ENCODE data around the gene CCT7. TPM values are rescaled to one million over a fixed set of nuclear protein-coding genes. Genes with fewer than 3 reads are reported as not detected.

Gene CCT7
- total and polyA plus RNA-seq, 2 of the 8 experiments (the other 6 are each of a cell fraction or from before 2014, with no cell fraction given) = 440 to 474 TPM

- FAIRE-seq (no peak), DNase-seq (ENCODE audit: low read depth in 1 of 2, low spot score in 2 of 2) (no peak)
- Histone ChIP-seq H2BK12ac (ENCODE audit: low read depth, low read length) (0 out of 2 replicates have a peak overlapping the region, but pooled peaks have one; percentile 75), H3K4me1 (replicated peaks in 1 of 4; ENCODE audit: control insufficient read depth in 3 of 4, insufficient read depth in 4 of 4, low read length in 3 of 4) (peaks cover 0 to 2% (median 0%) of the 10 kb centered on the region in 4 experiments; a peak in 2 of 7 replicates), H3K18ac (ENCODE audit: extremely low read depth, low read length) (peak overlapping the region; percentile 71), H3K23me2 (ENCODE audit: low read depth, low read length) (peaks cover 10% of the 10 kb centered on the region), H3K27me3 (replicated peaks in 1 of 4; ENCODE audit: control insufficient read depth in 3 of 4, extremely low read depth in 1 of 4, insufficient read depth in 3 of 4, low read length in 3 of 4) (peaks cover 14 to 35% (median 25%) of the 10 kb centered on the region in 4 experiments), H2AK5ac (ENCODE audit: low read depth, low read length) (no peak overlapping the region), H2BK20ac (ENCODE audit: low read length) (no peak overlapping the region), H4K8ac (ENCODE audit: extremely low read depth, insufficient read depth, low read length) (peak overlapping the region; percentile 35), H3K9ac (replicated peaks in 1 of 4; ENCODE audit: extremely low read depth in 1 of 4, low read depth in 3 of 4, low read length in 3 of 4) (no peak overlapping the region; a peak in 1 of 7 replicates), H3K56ac (replicated peaks; ENCODE audit: insufficient read length, low read depth, low read length) (no peak overlapping the region), H2AFZ (ENCODE audit: low read length) (peak overlapping the region; percentile 1; the same call in 1 of the 2 replicates), H3K27ac (ENCODE audit: low read depth, low read length) (no peak overlapping the region), H4K20me1 (replicated peaks in 1 of 2; ENCODE audit: control insufficient read depth in 1 of 2, insufficient read depth in 2 of 2, low read length in 2 of 2) (no peaks in the 10 kb centered on the region), H3K14ac (ENCODE audit: insufficient read length) (no peak overlapping the region), H4K91ac (replicated peaks; ENCODE audit: insufficient read length, low read length) (no peak overlapping the region), H3K4me2 (ENCODE audit: insufficient read depth in 1 of 2, low read depth in 2 of 2, low read length in 2 of 2) (peak overlapping the region; percentile 73 to 80), H4K5ac (ENCODE audit: insufficient read length, low read depth, low read length) (no peak overlapping the region), H2BK15ac (ENCODE audit: low read length) (peak overlapping the region; percentile 72; the same call in 1 of the 2 replicates), H3K9me3 (ENCODE audit: insufficient read depth in 2 of 2, low read depth in 1 of 2, low read length in 1 of 2) (no peaks in the 10 kb centered on the region), H3K4me3 (ENCODE audit: extremely low read depth in 1 of 4, insufficient read depth in 2 of 4, low read depth in 3 of 4, low read length in 4 of 4) (peak overlapping the region; percentile 26 to 57 (median 42)), H3K36me3 (ENCODE audit: control insufficient read depth in 2 of 4, insufficient read depth in 4 of 4, low read length in 3 of 4) (no peaks in the 10 kb centered on the region), H3K23ac (ENCODE audit: insufficient read length) (no peak overlapping the region), H3K4ac (replicated peaks; ENCODE audit: insufficient read length, low read depth, low read length) (no peak overlapping the region), H3K79me1 (ENCODE audit: low read depth, low read length) (no peaks in the 10 kb centered on the region), H2BK5ac (ENCODE audit: low read depth, low read length) (peak overlapping the region; percentile 24; the same call in 1 of the 2 replicates), H3K79me2 (ENCODE audit: control insufficient read depth in 1 of 2, insufficient read depth in 2 of 2, low read length in 2 of 2) (no peaks in the 10 kb centered on the region), H2BK120ac (replicated peaks; ENCODE audit: low read depth, low read length) (peak overlapping the region; percentile 92)
- ChIA-PET CTCF (ENCODE audit: partially characterized antibody) (interaction anchor here (0.6 to 2.3 kb wide), 5 partner anchors 9 to 1705 kb away, joined by 3 to 11 read pairs (median 6); no protein-coding TSS in a partner anchor), POLR2A (ENCODE audit: partially characterized antibody) (interaction anchor here (0.7 to 2.5 kb wide), 2 partner anchors 9 to 26 kb away, joined by 3 to 17 read pairs; no protein-coding TSS in a partner anchor)
- WGBS, 2 experiments (ENCODE audit: extremely low coverage in 1 of 2, insufficient coverage in 1 of 2, insufficient read length in 1 of 2, insufficient replicate concordance in 2 of 2, low coverage in 1 of 2, low lambda C conversion rate in 2 of 2, missing lambda C conversion rate in 1 of 2) = 6% methylated on average over 39 of the region's 44 CpGs; no CpG with 5 or more reads in 1 of the 2 experiments
- TF ChIP-seq NANOG (IDR thresholded peaks at IDR 0.05; ENCODE audit: insufficient read depth, low read depth, low read length, poor library complexity, severe bottlenecking) (no peak), KDM1A (IDR thresholded peaks at IDR 0.05; ENCODE audit: borderline replicate concordance, low read length) (no peak), RFX5 (IDR thresholded peaks at IDR 0.05; ENCODE audit: borderline replicate concordance, low read depth, low read length) (no peak), NRF1 (IDR thresholded peaks at IDR 0.05; ENCODE audit: low read depth, low read length) (no peak), RBBP5 (IDR thresholded peaks at IDR 0.05; ENCODE audit: borderline replicate concordance, low read depth, low read length) (no peak), HDAC2 (IDR thresholded peaks at IDR 0.05; ENCODE audit: borderline replicate concordance in 1 of 2, low read depth in 2 of 2, low read length in 2 of 2) (no peak), HDAC6 (IDR thresholded peaks at IDR 0.05; ENCODE audit: low read depth, low read length) (no peak), SUZ12 (IDR thresholded peaks at IDR 0.05; ENCODE audit: low read length) (peak; percentile 84), JUN (IDR thresholded peaks at IDR 0.05; ENCODE audit: low read depth, low read length) (no peak), POLR2AphosphoS5 (IDR thresholded peaks at IDR 0.05; ENCODE audit: low read depth, low read length) (no peak), TCF12 (IDR thresholded peaks at IDR 0.05; ENCODE audit: low read depth, low read length) (no peak), BRCA1 (IDR thresholded peaks at IDR 0.05; ENCODE audit: low read depth, low read length) (no peak), MAFK (IDR thresholded peaks at IDR 0.05; ENCODE audit: low read depth, low read length) (no peak)
Observed at GRCh38 chr2:73203055-73203681, 30.9 kb upstream of the CCT7 start.

Data from H1 (cell line).